ENCODE measurements around the gene RFFL.
"Not testable (repeated sequence)": the region's sequence is repeated elsewhere in the genome, so short reads cannot be mapped to it uniquely, and the experiment has no call there.

RFFL gene

GRCh38 chr17:35095741-35096140 lies 32.2 kb upstream of the RFFL start:
- H3K23ac ChIP-seq (ENCODE audit: low read depth, low read length, poor library complexity) = no peak overlapping the region

GRCh38 chr17:35094902-35095301 lies 31.4 kb upstream of the RFFL start:
- Histone ChIP-seq H2AK5ac (ENCODE audit: low read depth, low read length) (no peak overlapping the region), H2BK120ac (ENCODE audit: low read depth, low read length) (no peak overlapping the region), H3K27ac (replicated peaks; ENCODE audit: low read length) (no peak overlapping the region), H3K4me2 (ENCODE audit: insufficient read depth, low read length, poor library complexity, severe bottlenecking) (no peak overlapping the region), H3K79me1 (ENCODE audit: low read depth, low read length) (no peaks in the 10 kb centered on the region), H3K14ac (ENCODE audit: low read length) (no peak overlapping the region), H2BK15ac (ENCODE audit: low read length) (no peak overlapping the region), H3K18ac (ENCODE audit: low read length) (no peak overlapping the region), H4K91ac (ENCODE audit: low read depth, low read length, poor library complexity) (no peak overlapping the region), H3K4ac (ENCODE audit: low read length) (no peak overlapping the region), H3K23ac (ENCODE audit: low read depth, low read length, poor library complexity) (no peak overlapping the region), H2AFZ (ENCODE audit: low read length) (no peak overlapping the region), H2BK12ac (ENCODE audit: low read length) (no peak overlapping the region), H3K4me3 (ENCODE audit: low read length in 2 of 2) (no peak overlapping the region), H4K8ac (ENCODE audit: low read depth, low read length) (no peak overlapping the region), H3K36me3 (replicated peaks in 1 of 2; ENCODE audit: control insufficient read depth in 2 of 2, insufficient read depth in 2 of 2, low read length in 2 of 2) (peaks cover 12 to 19% of the 10 kb centered on the region in 2 donors), H3K27me3 (ENCODE audit: control insufficient read depth in 3 of 3, insufficient read depth in 3 of 3, low read depth in 1 of 3, low read length in 3 of 3) (no peaks in the 10 kb centered on the region), H3K4me1 (ENCODE audit: control insufficient read depth in 2 of 2, insufficient read depth in 1 of 2, low read depth in 1 of 2, low read length in 2 of 2) (no peaks in the 10 kb centered on the region), H3K9me3 (replicated peaks in 1 of 2; ENCODE audit: control insufficient read depth in 2 of 2, insufficient read depth in 1 of 2, low read depth in 1 of 2, low read length in 2 of 2) (peaks cover 0 to 2% of the 10 kb centered on the region in 2 donors), H2BK5ac (ENCODE audit: low read length) (no peak overlapping the region), H3K9ac (ENCODE audit: low read depth, low read length, poor library complexity) (no peak overlapping the region)
- no peak for DNase-seq (ENCODE audit: low spot score)
- no CpG with 5 or more reads among the region's 2 CpGs for WGBS, 2 donors (ENCODE audit: extremely low coverage in 2 of 2, insufficient read length in 2 of 2, insufficient replicate concordance in 1 of 2)

More at GRCh38 chr17:35095741-35096140, 32.2 kb upstream of the RFFL start:
- H3K9ac ChIP-seq (ENCODE audit: low read depth, low read length, poor library complexity) = no peak overlapping the region
- H3K36me3 ChIP-seq (replicated peaks in 1 of 2; ENCODE audit: control insufficient read depth in 2 of 2, insufficient read depth in 2 of 2, low read length in 2 of 2) = peaks cover 15 to 28% of the 10 kb centered on the region in 2 donors
- no peaks in the 10 kb centered on the region for H3K4me1 ChIP-seq (ENCODE audit: control insufficient read depth in 2 of 2, insufficient read depth in 1 of 2, low read depth in 1 of 2, low read length in 2 of 2)
- no peak overlapping the region for H2BK120ac ChIP-seq (ENCODE audit: low read depth, low read length)
- no peak overlapping the region for H2BK5ac ChIP-seq (ENCODE audit: low read length)
- H3K4me3 ChIP-seq (ENCODE audit: low read length in 2 of 2) = no peak overlapping the region
- no peak overlapping the region for H3K18ac ChIP-seq (ENCODE audit: low read length)
- H2AFZ ChIP-seq (ENCODE audit: low read length) = no peak overlapping the region
- H2BK15ac ChIP-seq (ENCODE audit: low read length) = no peak overlapping the region
- H4K8ac ChIP-seq (ENCODE audit: low read depth, low read length) = no peak overlapping the region
- no peak overlapping the region for H3K27ac ChIP-seq (replicated peaks; ENCODE audit: low read length)
- H3K4ac ChIP-seq (ENCODE audit: low read length) = no peak overlapping the region
- no CpG with 5 or more reads among the region's 1 CpG for WGBS, 2 donors (ENCODE audit: extremely low coverage in 2 of 2, insufficient read length in 2 of 2, insufficient replicate concordance in 1 of 2)
- H2BK12ac ChIP-seq (ENCODE audit: low read length) = no peak overlapping the region
- H3K14ac ChIP-seq (ENCODE audit: low read length) = no peak overlapping the region
- no peak overlapping the region for H3K4me2 ChIP-seq (ENCODE audit: insufficient read depth, low read length, poor library complexity, severe bottlenecking)
- no peak overlapping the region for H2AK5ac ChIP-seq (ENCODE audit: low read depth, low read length)
- H3K27me3 ChIP-seq (ENCODE audit: control insufficient read depth in 3 of 3, insufficient read depth in 3 of 3, low read depth in 1 of 3, low read length in 3 of 3) = no peaks in the 10 kb centered on the region
- H4K91ac ChIP-seq (ENCODE audit: low read depth, low read length, poor library complexity) = no peak overlapping the region
- DNase-seq (ENCODE audit: low spot score) = no peak
- H3K9me3 ChIP-seq (replicated peaks in 1 of 2; ENCODE audit: control insufficient read depth in 2 of 2, insufficient read depth in 1 of 2, low read depth in 1 of 2, low read length in 2 of 2) = peaks cover 0 to 2% of the 10 kb centered on the region in 2 donors
- H3K79me1 ChIP-seq (ENCODE audit: low read depth, low read length) = no peaks in the 10 kb centered on the region

DNA sequence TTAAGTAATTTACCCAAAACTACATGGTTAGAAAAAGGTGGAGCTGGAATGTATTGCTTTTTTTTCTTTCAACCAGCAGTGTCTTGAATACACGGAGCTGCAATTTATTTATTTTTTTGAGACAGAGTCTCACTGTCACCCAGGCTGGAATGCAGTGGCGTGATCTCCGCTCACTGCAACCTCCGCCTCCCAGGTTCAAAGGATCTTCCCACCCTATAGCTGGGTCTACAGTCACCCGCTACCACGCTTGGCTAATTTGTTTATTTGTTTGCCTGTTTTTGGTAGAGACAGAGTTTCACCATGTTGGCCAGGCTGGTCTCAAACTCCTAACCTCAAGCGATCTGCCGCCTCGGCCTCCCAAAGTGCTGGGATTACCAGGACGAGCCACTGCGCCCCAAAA lies 27.2 kb upstream of the RFFL start:
- H3K79me1 ChIP-seq (ENCODE audit: low read depth, low read length); H3K4me3 ChIP-seq (ENCODE audit: low read length in 2 of 2); H3K4me1 ChIP-seq (ENCODE audit: control insufficient read depth in 2 of 2, insufficient read depth in 1 of 2, low read depth in 1 of 2, low read length in 2 of 2); H3K4me2 ChIP-seq (ENCODE audit: insufficient read depth, low read length, poor library complexity, severe bottlenecking); H2BK5ac ChIP-seq (ENCODE audit: low read length); H3K36me3 ChIP-seq (replicated peaks in 1 of 2; ENCODE audit: control insufficient read depth in 2 of 2, insufficient read depth in 2 of 2, low read length in 2 of 2); H2AFZ ChIP-seq (ENCODE audit: low read length); H3K14ac ChIP-seq (ENCODE audit: low read length); H3K4ac ChIP-seq (ENCODE audit: low read length); H2BK12ac ChIP-seq (ENCODE audit: low read length); DNase-seq (ENCODE audit: low spot score); H3K18ac ChIP-seq (ENCODE audit: low read length); H3K23ac ChIP-seq (ENCODE audit: low read depth, low read length, poor library complexity); H3K9me3 ChIP-seq (replicated peaks in 1 of 2; ENCODE audit: control insufficient read depth in 2 of 2, insufficient read depth in 1 of 2, low read depth in 1 of 2, low read length in 2 of 2); H2BK15ac ChIP-seq (ENCODE audit: low read length); H3K9ac ChIP-seq (ENCODE audit: low read depth, low read length, poor library complexity); H2BK120ac ChIP-seq (ENCODE audit: low read depth, low read length); H3K27ac ChIP-seq (replicated peaks; ENCODE audit: low read length); H2AK5ac ChIP-seq (ENCODE audit: low read depth, low read length); H4K8ac ChIP-seq (ENCODE audit: low read depth, low read length); H4K91ac ChIP-seq (ENCODE audit: low read depth, low read length, poor library complexity): not testable (repeated sequence)
- WGBS, 2 donors (ENCODE audit: extremely low coverage in 2 of 2, insufficient read length in 2 of 2, insufficient replicate concordance in 1 of 2) = no CpG with 5 or more reads among the region's 11 CpGs
- H3K27me3 ChIP-seq (ENCODE audit: control insufficient read depth in 3 of 3, insufficient read depth in 3 of 3, low read depth in 1 of 3, low read length in 3 of 3) = peaks cover 0 to 10% (median 0%) of the 10 kb centered on the region in 3 experiments

GRCh38 chr17:35089586-35090296 lies 26.2 kb upstream of the RFFL start:
- H3K36me3 ChIP-seq (replicated peaks in 1 of 2; ENCODE audit: control insufficient read depth in 2 of 2, insufficient read depth in 2 of 2, low read length in 2 of 2) = no peaks in the 10 kb centered on the region
- no peak overlapping the region for H2BK12ac ChIP-seq (ENCODE audit: low read length)
- peaks cover 5 to 10% of the 10 kb centered on the region in 2 donors for H3K4me1 ChIP-seq (ENCODE audit: control insufficient read depth in 2 of 2, insufficient read depth in 1 of 2, low read depth in 1 of 2, low read length in 2 of 2)
- no peak overlapping the region for H3K27ac ChIP-seq (replicated peaks; ENCODE audit: low read length)
- H3K4ac ChIP-seq (ENCODE audit: low read length) = no peak overlapping the region
- H2AK5ac ChIP-seq (ENCODE audit: low read depth, low read length) = no peak overlapping the region
- no CpG with 5 or more reads among the region's 22 CpGs for WGBS, 2 donors (ENCODE audit: extremely low coverage in 2 of 2, insufficient read length in 2 of 2, insufficient replicate concordance in 1 of 2)
- H2BK15ac ChIP-seq (ENCODE audit: low read length) = no peak overlapping the region
- H3K4me3 ChIP-seq (ENCODE audit: low read length in 2 of 2) = peak overlapping the region; percentile 26 to 60
- peak overlapping the region; percentile 56 for H4K91ac ChIP-seq (ENCODE audit: low read depth, low read length, poor library complexity)
- H4K8ac ChIP-seq (ENCODE audit: low read depth, low read length) = no peak overlapping the region
- peak overlapping the region; percentile 86 for H2AFZ ChIP-seq (ENCODE audit: low read length)
- no peak for DNase-seq (ENCODE audit: low spot score)
- peak overlapping the region; percentile 47 for H3K4me2 ChIP-seq (ENCODE audit: insufficient read depth, low read length, poor library complexity, severe bottlenecking)
- no peaks in the 10 kb centered on the region for H3K9me3 ChIP-seq (replicated peaks in 1 of 2; ENCODE audit: control insufficient read depth in 2 of 2, insufficient read depth in 1 of 2, low read depth in 1 of 2, low read length in 2 of 2)
- H2BK5ac ChIP-seq (ENCODE audit: low read length) = no peak overlapping the region
- no peak overlapping the region for H2BK120ac ChIP-seq (ENCODE audit: low read depth, low read length)
- H3K79me1 ChIP-seq (ENCODE audit: low read depth, low read length) = no peaks in the 10 kb centered on the region
- H3K14ac ChIP-seq (ENCODE audit: low read length) = no peak overlapping the region
- peaks cover 0 to 10% (median 0%) of the 10 kb centered on the region in 3 experiments for H3K27me3 ChIP-seq (ENCODE audit: control insufficient read depth in 3 of 3, insufficient read depth in 3 of 3, low read depth in 1 of 3, low read length in 3 of 3)
- peak overlapping the region; percentile 82 for H3K18ac ChIP-seq (ENCODE audit: low read length)
- H3K23ac ChIP-seq (ENCODE audit: low read depth, low read length, poor library complexity) = no peak overlapping the region
- peak overlapping the region; percentile 67 for H3K9ac ChIP-seq (ENCODE audit: low read depth, low read length, poor library complexity)

All from neuronal stem cell (in vitro differentiated cells).